K562 (cell line): ENCODE data around the gene TBX1.
"Not testable (repeated sequence)": the region's sequence is repeated elsewhere in the genome, so short reads cannot be mapped to it uniquely, and the experiment has no call there.

Experiments used
- ARHGAP35 ChIP-seq: fragments of 450-650 bp; IDR thresholded peaks from 2 replicates; pipeline ENCODE4 v1.6.1; 2018; ENCODE audit not compliant: partially characterized antibody
- EGR1 ChIP-seq: fragments of 450-650 bp; conservative IDR thresholded peaks from 2 replicates; pipeline ENCODE4 v1.6.1; 2017; ENCODE audit warnings: mild to moderate bottlenecking
- ELK1 ChIP-seq: sonication (generic); formaldehyde crosslinking; IDR thresholded peaks from 2 replicates; pipeline ENCODE4 v1.8.1; 2022; ENCODE audit warnings: missing genetic modification reagents
- NR3C1 ChIP-seq: sonication (generic); formaldehyde crosslinking; IDR thresholded peaks from 2 replicates; pipeline ENCODE4 v1.8.1; 2022; ENCODE audit warnings: missing genetic modification reagents
- RAD21 ChIP-seq, 2 experiments: fragments of 250-450 bp in 1 of 2; fragments of 450-650 bp in 1 of 2; sonication (Bioruptor Pico) in 1 of 2; formaldehyde crosslinking in 1 of 2; IDR thresholded peaks in 1 of 2; conservative IDR thresholded peaks in 1 of 2; 2 replicates each; pipeline versions ENCODE4 v1.4.0 to v1.8.0; 2020 to 2022; ENCODE audit warnings: mild to moderate bottlenecking in 2 of 2, moderate library complexity in 1 of 2
- ZZZ3 ChIP-seq: fragments of 450-650 bp; IDR thresholded peaks from 2 replicates; pipeline ENCODE4 v1.6.1; 2016; ENCODE audit warnings: antibody characterized with exemption, mild to moderate bottlenecking, moderate library complexity

GRCh38 chr22:19726064-19726788 is 34.4 kb upstream of the TBX1 start:
- not testable (repeated sequence) for TF ChIP-seq EGR1; ZZZ3; NR3C1 (CRISPR knock-in tag); ARHGAP35; ELK1 (CRISPR knock-in tag); RAD21 (CRISPR knock-in tag; conservative IDR thresholded peaks at IDR 0.05 in 1 of 2, IDR thresholded peaks at IDR 0.05 in 1 of 2)
